Liver (tissue), 9 donors: ENCODE data around the gene SPINK13. TPM values are rescaled to one million over a fixed set of nuclear protein-coding genes. Genes with fewer than 3 reads are reported as not detected.

Experiments used
- DNase-seq: peaks from one replicate; pipeline ENCODE4 v3.0.0-alpha.2; 2017; ENCODE audit warnings: low spot score
- H3K27ac ChIP-seq, 2 donors: one replicate each; pipeline ENCODE4 v1.7.0; 2013; ENCODE audit warnings: inconsistent platforms in 2 of 2, low read length in 2 of 2, control low read depth in 1 of 2, low read depth in 1 of 2, mild to moderate bottlenecking in 1 of 2
- H3K27me3 ChIP-seq, 4 donors: one replicate each; pipeline versions ENCODE4 v1.6.1 to v1.7.0; 2013; ENCODE audit warnings: low read length in 3 of 4, inconsistent platforms in 1 of 4, mild to moderate bottlenecking in 1 of 4, moderate library complexity in 1 of 4; ENCODE audit not compliant: control insufficient read depth in 4 of 4, insufficient read depth in 4 of 4
- H3K36me3 ChIP-seq, 4 donors: one replicate each; pipeline versions ENCODE4 v1.6.1 to v1.7.0; 2013; ENCODE audit warnings: low read length in 3 of 4, mild to moderate bottlenecking in 3 of 4, low read depth in 1 of 4, moderate library complexity in 1 of 4; ENCODE audit not compliant: control insufficient read depth in 4 of 4, insufficient read depth in 3 of 4
- H3K4me1 ChIP-seq, 4 donors: one replicate each; pipeline versions ENCODE4 v1.6.1 to v1.7.0; 2013; ENCODE audit warnings: low read length in 3 of 4, mild to moderate bottlenecking in 3 of 4, moderate library complexity in 1 of 4; ENCODE audit not compliant: control insufficient read depth in 4 of 4, insufficient read depth in 4 of 4
- H3K4me3 ChIP-seq, 3 donors: one replicate each; pipeline versions ENCODE4 v1.6.1 to v1.7.0; 2013; ENCODE audit warnings: low read length in 3 of 3, control low read depth in 1 of 3, low read depth in 1 of 3, mild to moderate bottlenecking in 1 of 3
- H3K9ac ChIP-seq, 2 donors: one replicate each; pipeline ENCODE4 v1.7.0; 2013; ENCODE audit warnings: low read length in 2 of 2, mild to moderate bottlenecking in 2 of 2, moderate library complexity in 2 of 2, control low read depth in 1 of 2, low read depth in 1 of 2
- H3K9me3 ChIP-seq, 4 donors: one replicate each; pipeline versions ENCODE4 v1.6.1 to v1.7.0; 2013; ENCODE audit warnings: low read length in 3 of 4; ENCODE audit not compliant: control insufficient read depth in 4 of 4
- ATF3 ChIP-seq: IDR thresholded peaks from 2 replicates; pipeline ENCODE4 v1.6.1; 2016; ENCODE audit warnings: antibody characterized with exemption
- EGR1 ChIP-seq, 2 donors: IDR thresholded peaks; 2 replicates each; pipeline ENCODE4 v1.6.1; 2016 to 2018; ENCODE audit warnings: antibody characterized with exemption in 2 of 2, low read depth in 2 of 2
- FOXA1 ChIP-seq: IDR thresholded peaks from 2 replicates; pipeline ENCODE4 v1.6.1; 2016; ENCODE audit warnings: antibody characterized with exemption
- FOXA2 ChIP-seq: IDR thresholded peaks from 2 replicates; pipeline ENCODE4 v1.6.1; 2016; ENCODE audit warnings: antibody characterized with exemption
- GABPA ChIP-seq, 2 donors: IDR thresholded peaks in 1 of 2; conservative IDR thresholded peaks in 1 of 2; 2 replicates each; pipeline ENCODE4 v1.6.1; 2016; ENCODE audit warnings: antibody characterized with exemption in 2 of 2, mild to moderate bottlenecking in 1 of 2, moderate library complexity in 1 of 2
- HNF4A ChIP-seq, 2 donors: conservative IDR thresholded peaks; 2 replicates each; pipeline ENCODE4 v1.6.1; 2016; ENCODE audit warnings: antibody characterized with exemption in 2 of 2, mild to moderate bottlenecking in 2 of 2
- HNF4G ChIP-seq: IDR thresholded peaks from 2 replicates; pipeline ENCODE4 v1.6.1; 2016; ENCODE audit warnings: antibody characterized with exemption
- JUND ChIP-seq, 2 donors: IDR thresholded peaks; 2 replicates each; pipeline ENCODE4 v1.6.1; 2016; ENCODE audit warnings: antibody characterized with exemption in 2 of 2
- NR2F2 ChIP-seq: IDR thresholded peaks from 2 replicates; pipeline ENCODE4 v1.6.1; 2016; ENCODE audit warnings: antibody characterized with exemption
- RAD21 ChIP-seq, 2 donors: IDR thresholded peaks; 2 replicates each; pipeline ENCODE4 v1.6.1; 2016; ENCODE audit warnings: antibody characterized with exemption in 2 of 2, mild to moderate bottlenecking in 2 of 2
- REST ChIP-seq: IDR thresholded peaks from 2 replicates; pipeline ENCODE4 v1.6.1; 2016; ENCODE audit warnings: antibody characterized with exemption, mild to moderate bottlenecking
- RXRA ChIP-seq, 2 donors: IDR thresholded peaks; 2 replicates each; pipeline ENCODE4 v1.6.1; 2017 to 2018; ENCODE audit warnings: antibody characterized with exemption in 2 of 2, mild to moderate bottlenecking in 1 of 2
- SP1 ChIP-seq: IDR thresholded peaks from 2 replicates; pipeline ENCODE4 v1.6.1; 2018; ENCODE audit warnings: antibody characterized with exemption, mild to moderate bottlenecking
- TAF1 ChIP-seq: conservative IDR thresholded peaks from 2 replicates; pipeline ENCODE4 v1.6.1; 2016; ENCODE audit warnings: antibody characterized with exemption, mild to moderate bottlenecking
- YY1 ChIP-seq: IDR thresholded peaks from 2 replicates; pipeline ENCODE4 v1.6.1; 2016; ENCODE audit warnings: antibody characterized with exemption, mild to moderate bottlenecking
- ZBTB33 ChIP-seq: IDR thresholded peaks from 2 replicates; pipeline ENCODE4 v1.6.1; 2016; ENCODE audit warnings: antibody characterized with exemption
- WGBS: extraction: QIAGEN DNeasy Blood & Tissue Kit; methylation state at CpG from one replicate; pipeline ENCODE4 v1.1.7; 2013; 5-methylcytosine and 5-hydroxymethylcytosine counted together
- polyA plus RNA-seq, 2 donors: library from polyadenylated mRNA; stranded (reverse) in 1 of 2; unstranded in 1 of 2; fragments of 200-250 nt in 1 of 2; fragments of >200 nt in 1 of 2; fragmentation: Nextera tagmentation in 1 of 2; extraction: Ambion mirVana in 1 of 2; gene quantifications; one replicate each; pipeline versions ENCODE4 v1.2.1 to v1.2.3, GENCODE V29; 2013 to 2015
- total RNA-seq, 2 donors: library from RNA; depleted of rRNA; stranded (reverse); fragments of >200 nt; gene quantifications; one replicate each; pipeline ENCODE4 v1.2.3, GENCODE V29; 2014
- TF ChIP-seq, protein P1 (sequence below): fragments of 150-350 bp; IDR thresholded peaks from 2 replicates; pipeline ENCODE4 v1.5.1; 2017; ENCODE audit warnings: improper control_type of control experiment, low read depth, low read length; ENCODE audit not compliant: missing input control
- TF ChIP-seq, protein P2 (sequence below): IDR thresholded peaks from 2 replicates; pipeline ENCODE4 v1.6.1; 2016; ENCODE audit warnings: antibody characterized with exemption
- donor health status: healthy.
- donor health status: healthy.
- donor health status: healthy.
- donor health status: healthy.
- donor health status: healthy.

Gene SPINK13
- total and polyA plus RNA-seq, 4 donors: not detected

DNA sequence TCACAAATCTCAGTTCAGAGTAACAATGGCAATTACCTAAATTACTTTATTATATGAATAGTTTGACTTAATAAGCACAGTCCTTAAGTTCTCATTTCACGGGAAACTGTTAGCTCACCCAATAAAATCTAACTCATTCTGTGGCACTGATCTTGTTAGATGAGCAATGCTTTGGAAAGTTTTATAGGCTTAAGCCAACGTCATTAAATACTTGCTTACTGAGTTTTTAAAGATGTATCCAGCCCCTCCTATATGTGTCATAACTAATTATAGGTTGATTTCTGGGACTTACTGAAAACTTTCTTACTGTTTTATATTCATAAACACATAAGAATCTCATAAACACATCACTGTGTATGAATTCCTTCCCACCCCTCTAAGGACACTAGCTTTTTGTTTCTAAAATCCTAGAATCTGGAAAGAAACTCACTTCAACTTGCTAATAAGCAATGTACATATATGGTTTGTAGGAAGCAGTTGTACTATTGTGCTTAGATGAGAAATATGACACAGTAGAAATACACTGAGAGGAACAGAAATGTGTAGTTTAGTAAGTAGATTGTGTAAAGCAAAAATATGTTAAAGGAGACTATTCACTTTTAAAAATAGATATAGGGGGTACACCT is 44.4 kb upstream of the SPINK13 start:
- Histone ChIP-seq H3K4me1 (no peaks in the 10 kb centered on the region), H3K27ac (no peak overlapping the region), H3K4me3 (no peak overlapping the region), H3K9ac (no peak overlapping the region), H3K27me3 (no peaks in the 10 kb centered on the region), H3K9me3 (no peaks in the 10 kb centered on the region), H3K36me3 (no peaks in the 10 kb centered on the region)
- TF ChIP-seq RAD21 (IDR thresholded peaks at IDR 0.05): no peak
- no peak for TF ChIP-seq HNF4A (conservative IDR thresholded peaks at IDR 0.05)
- TF ChIP-seq ZBTB33: no peak
- TF ChIP-seq, protein P1, sequence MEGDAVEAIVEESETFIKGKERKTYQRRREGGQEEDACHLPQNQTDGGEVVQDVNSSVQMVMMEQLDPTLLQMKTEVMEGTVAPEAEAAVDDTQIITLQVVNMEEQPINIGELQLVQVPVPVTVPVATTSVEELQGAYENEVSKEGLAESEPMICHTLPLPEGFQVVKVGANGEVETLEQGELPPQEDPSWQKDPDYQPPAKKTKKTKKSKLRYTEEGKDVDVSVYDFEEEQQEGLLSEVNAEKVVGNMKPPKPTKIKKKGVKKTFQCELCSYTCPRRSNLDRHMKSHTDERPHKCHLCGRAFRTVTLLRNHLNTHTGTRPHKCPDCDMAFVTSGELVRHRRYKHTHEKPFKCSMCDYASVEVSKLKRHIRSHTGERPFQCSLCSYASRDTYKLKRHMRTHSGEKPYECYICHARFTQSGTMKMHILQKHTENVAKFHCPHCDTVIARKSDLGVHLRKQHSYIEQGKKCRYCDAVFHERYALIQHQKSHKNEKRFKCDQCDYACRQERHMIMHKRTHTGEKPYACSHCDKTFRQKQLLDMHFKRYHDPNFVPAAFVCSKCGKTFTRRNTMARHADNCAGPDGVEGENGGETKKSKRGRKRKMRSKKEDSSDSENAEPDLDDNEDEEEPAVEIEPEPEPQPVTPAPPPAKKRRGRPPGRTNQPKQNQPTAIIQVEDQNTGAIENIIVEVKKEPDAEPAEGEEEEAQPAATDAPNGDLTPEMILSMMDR: no peak
- no peak for TF ChIP-seq TAF1
- TF ChIP-seq YY1: no peak
- no peak for TF ChIP-seq FOXA2
- no peak for TF ChIP-seq ATF3
- no peak for TF ChIP-seq NR2F2
- TF ChIP-seq, protein P2, sequence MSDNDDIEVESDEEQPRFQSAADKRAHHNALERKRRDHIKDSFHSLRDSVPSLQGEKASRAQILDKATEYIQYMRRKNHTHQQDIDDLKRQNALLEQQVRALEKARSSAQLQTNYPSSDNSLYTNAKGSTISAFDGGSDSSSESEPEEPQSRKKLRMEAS: no peak
- no peak for TF ChIP-seq REST
- TF ChIP-seq GABPA (IDR thresholded peaks at IDR 0.05 in 1 of 2, conservative IDR thresholded peaks at IDR 0.05 in 1 of 2): no peak
- TF ChIP-seq JUND (IDR thresholded peaks at IDR 0.05): no peak
- TF ChIP-seq RXRA (IDR thresholded peaks at IDR 0.05): no peak
- no peak for TF ChIP-seq EGR1 (IDR thresholded peaks at IDR 0.05; ENCODE audit: low read depth in 2 of 2)
- no peak for TF ChIP-seq HNF4G
- no peak for TF ChIP-seq SP1
- no peak for TF ChIP-seq FOXA1
- WGBS: 80% methylated on average over 2 of the region's 2 CpGs
- no peak for DNase-seq
